Right lobe of liver (tissue), 6 donors: ENCODE results near the gene ALDH1A1. TPM values are rescaled to one million over a fixed set of nuclear protein-coding genes. Genes with fewer than 3 reads are reported as not detected.

Experiments used
- ATAC-seq, 4 donors: fragments of 200-7000 bp; cut with Tn5 transposase; one replicate each; pipeline ENCODE4 v1.9.1; 2020; ENCODE audit warnings: mild to moderate bottlenecking in 4 of 4, moderate library complexity in 4 of 4
- DNase-seq, 3 donors: peaks; one replicate each; pipeline ENCODE4 v3.0.0-alpha.2; 2020
- H3K27ac ChIP-seq, 3 donors: fragments of 200-600 bp; one replicate each; pipeline ENCODE4 v1.8.0; 2022
- H3K27me3 ChIP-seq, 2 donors: fragments of 200-600 bp; one replicate each; pipeline ENCODE4 v1.8.0; 2022
- H3K36me3 ChIP-seq, 4 donors: fragments of 200-600 bp; sonication (generic) in 1 of 4; one replicate each; pipeline versions ENCODE4 v1.5.1 to v1.8.0; 2017 to 2022; ENCODE audit warnings: control low read depth in 1 of 4
- H3K4me1 ChIP-seq, 4 donors: fragments of 200-600 bp; sonication (generic) in 1 of 4; one replicate each; pipeline versions ENCODE4 v1.5.1 to v1.8.0; 2017 to 2022; ENCODE audit warnings: control low read depth in 1 of 4
- H3K4me3 ChIP-seq, 3 donors: fragments of 200-600 bp; one replicate each; pipeline ENCODE4 v1.8.0; 2022
- H3K9me3 ChIP-seq, 4 donors: fragments of 200-600 bp; sonication (generic) in 1 of 4; one replicate each; pipeline versions ENCODE4 v1.5.1 to v1.8.0; 2017 to 2022; ENCODE audit warnings: control low read depth in 1 of 4
- CTCF ChIP-seq, 4 donors: fragments of 200-600 bp in 3 of 4; fragments of 450-650 bp in 1 of 4; IDR thresholded peaks; one replicate each; pipeline versions ENCODE4 v1.5.1 to v1.8.0; 2016 to 2022; ENCODE audit warnings: antibody characterized with exemption in 4 of 4, mild to moderate bottlenecking in 2 of 4
- POLR2A ChIP-seq: fragments of 450-650 bp; IDR thresholded peaks from one replicate; pipeline ENCODE4 v1.6.1; 2017; ENCODE audit warnings: antibody characterized with exemption, mild to moderate bottlenecking
- WGBS: methylation state at CpG from one replicate; pipeline ENCODE4 v1.1.6; 2018; ENCODE audit warnings: low coverage, low lambda C conversion rate; ENCODE audit not compliant: insufficient coverage; ENCODE audit errors: missing lambda C conversion rate; 5-methylcytosine and 5-hydroxymethylcytosine counted together
- intact Hi-C, 2 donors: fragments of 100-400 bp; cut with DNase I; formaldehyde crosslinking; loops; one replicate each; pipeline versions ENCODE4 v1.11.2 to v1.14.1; 2022
- total RNA-seq, 6 experiments: library from RNA; depleted of rRNA in 2 of 6; stranded (reverse); fragments of >200 nt in 2 of 6; fragmentation: NEBNext Ultra II Directional in 3 of 6; extraction: Animal tissue kit (Norgen Biotek cat#: 25700) in 3 of 6; gene quantifications; one replicate each; pipeline versions ENCODE4 v1.1.0 to v1.2.4, GENCODE V29; 2016 to 2023
- donor health status: DM: no; HTN: yes; CAD: no.
- donor health status: DM: no; HTN: no; CAD: no.
- donor health status: DM: no; HTN: no; CAD: no.
- donor health status: DM: no; HTN: yes; CAD: no.
- donor health status: DM: no; HTN: yes; CAD: no.

Gene ALDH1A1
- total RNA-seq, 6 experiments from 2014 or later, result 309 to 1,702 (median 521) TPM

GRCh38 chr9:72926506-72926905, 26.3 kb downstream of the ALDH1A1 start:
- Histone ChIP-seq H3K36me3 (peaks cover 0 to 100% (median 33%) of the 10 kb centered on the region in 4 donors), H3K27me3 (no peaks in the 10 kb centered on the region), H3K4me3 (no peak overlapping the region), H3K9me3 (no peaks in the 10 kb centered on the region), H3K4me1 (peaks cover 0 to 48% (median 10%) of the 10 kb centered on the region in 4 donors), H3K27ac (peak overlapping the region in 2 of 3 donors; percentile 7 to 64)
- DNase-seq (no peak), ATAC-seq (peak in 1 of 4 donors; percentile 5)
- WGBS, result 100% methylated on average over 1 of the region's 1 CpG
- TF ChIP-seq CTCF (IDR thresholded peaks at IDR 0.05) (no peak), POLR2A (no peak)
- intact Hi-C loops, result loop anchor here in 1 of 2 donors (10.0 kb wide), 1 partner anchor 52 kb away; no protein-coding TSS in a partner anchor

- DNase-seq (no peak), ATAC-seq (peak; percentile 71 to 85 (median 80))
- 31% methylated on average over 1 of the region's 1 CpG for WGBS
- Histone ChIP-seq H3K9me3 (no peaks in the 10 kb centered on the region), H3K36me3 (peaks cover 0 to 98% (median 33%) of the 10 kb centered on the region in 4 donors), H3K4me1 (peaks cover 0 to 47% (median 10%) of the 10 kb centered on the region in 4 donors), H3K27ac (peak overlapping the region; percentile 7 to 64 (median 16)), H3K4me3 (no peak overlapping the region), H3K27me3 (no peaks in the 10 kb centered on the region)
- intact Hi-C loops, result loop anchor here in 1 of 2 donors (10.0 kb wide), 1 partner anchor 51 kb away; no protein-coding TSS in a partner anchor
- TF ChIP-seq POLR2A (no peak), CTCF (IDR thresholded peaks at IDR 0.05) (no peak)
These were observed 27.0 kb downstream of the ALDH1A1 start for GRCh38 chr9:72925891-72926290.

DNA sequence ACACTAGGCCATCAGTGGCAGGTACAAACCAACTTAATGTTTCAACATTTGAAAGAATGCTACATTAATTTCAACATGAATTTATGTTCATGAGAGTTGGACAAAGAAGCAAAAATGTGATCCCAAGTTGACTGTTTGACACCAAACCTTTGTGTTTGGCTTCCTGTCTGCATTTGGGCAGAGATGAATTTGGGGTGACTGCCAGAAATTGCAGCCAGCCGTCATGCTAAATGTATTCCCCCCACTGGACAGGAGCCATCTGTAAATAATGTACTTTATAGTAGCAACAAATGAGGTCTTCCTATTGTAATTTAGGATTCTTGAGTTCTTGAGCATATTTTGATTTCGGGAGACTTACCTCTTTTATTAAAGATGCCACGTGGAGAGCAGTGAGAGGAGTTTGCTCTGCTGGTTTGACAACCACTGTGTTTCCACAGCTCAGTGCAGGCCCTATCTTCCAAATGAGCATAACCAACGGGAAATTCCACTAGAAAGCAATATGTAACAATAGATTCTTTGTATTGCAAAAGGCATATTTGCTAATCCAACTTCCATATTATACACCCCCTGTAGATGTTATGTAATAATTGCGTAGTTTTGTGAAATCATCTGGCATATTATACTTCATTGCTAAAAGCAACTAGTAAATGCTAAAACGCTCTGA, 27.6 kb downstream of the ALDH1A1 start:
- H3K36me3 ChIP-seq, result peaks cover 0 to 98% (median 32%) of the 10 kb centered on the region in 4 donors
- peak in 1 of 4 donors; percentile 5 for TF ChIP-seq CTCF (IDR thresholded peaks at IDR 0.05)
- TF ChIP-seq POLR2A, result peak; percentile 51
- H3K27ac ChIP-seq, result peak overlapping the region; percentile 7 to 64 (median 36)
- intact Hi-C loops, result loop anchor here in 1 of 2 donors (10.0 kb wide), 1 partner anchor 50 kb away; no protein-coding TSS in a partner anchor
- H3K9me3 ChIP-seq, result no peaks in the 10 kb centered on the region
- no peak overlapping the region for H3K4me3 ChIP-seq
- WGBS, result 18% methylated on average over 6 of the region's 6 CpGs
- DNase-seq, result no peak
- peak; percentile 52 to 82 (median 75) for ATAC-seq
- H3K4me1 ChIP-seq, result peaks cover 0 to 41% (median 10%) of the 10 kb centered on the region in 4 donors
- no peaks in the 10 kb centered on the region for H3K27me3 ChIP-seq

GRCh38 chr9:72924154-72924790, 28.6 kb downstream of the ALDH1A1 start:
- DNase-seq, result no peak
- peak overlapping the region in 2 of 3 donors; percentile 36 to 64 for H3K27ac ChIP-seq
- peaks cover 0 to 33% (median 10%) of the 10 kb centered on the region in 4 donors for H3K4me1 ChIP-seq
- H3K4me3 ChIP-seq, result no peak overlapping the region
- WGBS, result 91% methylated on average over 1 of the region's 1 CpG
- no peaks in the 10 kb centered on the region for H3K9me3 ChIP-seq
- peak in 1 of 4 donors; percentile 11 for ATAC-seq
- intact Hi-C loops, result loop anchor here in 1 of 2 donors (10.0 kb wide), 1 partner anchor 49 kb away; no protein-coding TSS in a partner anchor
- no peaks in the 10 kb centered on the region for H3K27me3 ChIP-seq
- H3K36me3 ChIP-seq, result peaks cover 0 to 98% (median 28%) of the 10 kb centered on the region in 4 donors
- TF ChIP-seq POLR2A, result no peak
- no peak for TF ChIP-seq CTCF (IDR thresholded peaks at IDR 0.05)
